Esophagus squamous epithelium (tissue), 4 donors: ENCODE measurements around the gene TDRD7.

Experiments used
- CTCF ChIP-seq, 6 experiments: fragments of 450-650 bp in 4 of 6; fragments of 200-600 bp in 2 of 6; sonication (generic) in 2 of 6; IDR thresholded peaks; one replicate each; pipeline ENCODE4 v1.5.1; 2016 to 2019; ENCODE audit warnings: antibody characterized with exemption in 6 of 6, mild to moderate bottlenecking in 4 of 6, moderate library complexity in 4 of 6
- POLR2A ChIP-seq, 4 donors: fragments of 450-650 bp; IDR thresholded peaks; one replicate each; pipeline ENCODE4 v1.6.1; 2017; ENCODE audit warnings: antibody characterized with exemption in 4 of 4, mild to moderate bottlenecking in 4 of 4, moderate library complexity in 3 of 4

- TF ChIP-seq CTCF (IDR thresholded peaks at IDR 0.05) = no peak
- no peak for TF ChIP-seq POLR2A (IDR thresholded peaks at IDR 0.05)
Measured at GRCh38 chr9:97438666-97439065, 26.8 kb downstream of the TDRD7 start.
